Hematopoietic multipotent progenitor cell treated with erythropoietin and hydrocortisone succinate and interleukin-3 and kit ligand, for 15 days (in vitro differentiated cells): ENCODE results near the gene JUP.

Source experiments
- DNase-seq: peaks from one replicate; pipeline ENCODE4 v3.0.0-alpha.2; 2015; ENCODE audit warnings: low spot score

JUP gene

DNA sequence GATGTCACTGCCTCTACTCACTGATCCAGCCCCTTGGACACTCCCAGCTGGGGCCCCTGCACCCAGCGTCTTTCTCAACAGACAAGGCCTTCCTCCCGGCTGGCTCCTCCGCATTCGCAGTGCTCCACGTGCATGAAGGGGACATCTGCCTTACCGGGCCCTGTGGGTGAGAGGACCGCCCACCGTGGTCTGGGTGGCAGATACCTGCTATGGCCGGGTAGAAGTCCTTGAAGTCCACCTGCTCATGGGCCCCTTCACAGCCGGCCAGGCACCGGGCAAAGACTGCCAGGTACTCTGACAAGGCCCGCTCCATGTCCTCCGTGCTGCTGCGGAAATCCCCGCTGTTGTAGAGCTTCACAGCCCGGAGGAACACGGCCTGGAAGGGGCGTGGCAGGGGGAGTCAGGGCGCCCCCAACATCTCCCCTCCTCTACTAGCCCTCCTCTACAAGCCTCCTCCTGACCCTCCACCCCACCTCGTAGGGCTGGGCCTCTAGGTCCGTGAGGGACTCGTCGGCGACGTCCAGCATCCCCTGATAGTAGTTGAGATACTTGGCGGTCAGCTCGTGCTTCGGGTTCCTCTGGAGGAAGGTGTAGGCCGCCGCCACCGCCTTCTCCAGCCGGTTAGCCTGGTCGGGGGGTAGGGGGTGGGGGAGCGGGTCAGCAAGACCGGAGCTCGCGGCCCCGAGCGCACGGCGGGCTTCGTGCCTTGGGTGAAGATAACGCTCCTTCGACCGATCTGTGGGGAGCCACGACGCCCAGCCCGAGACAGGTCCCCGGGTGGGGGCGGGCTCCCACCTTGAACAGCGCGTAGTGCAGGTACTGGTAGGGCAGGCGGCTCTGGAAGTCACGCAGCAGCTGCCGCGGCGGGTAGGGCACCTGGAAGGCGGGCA, 24.4 kb upstream of the JUP start:
- no peak for DNase-seq

DNA sequence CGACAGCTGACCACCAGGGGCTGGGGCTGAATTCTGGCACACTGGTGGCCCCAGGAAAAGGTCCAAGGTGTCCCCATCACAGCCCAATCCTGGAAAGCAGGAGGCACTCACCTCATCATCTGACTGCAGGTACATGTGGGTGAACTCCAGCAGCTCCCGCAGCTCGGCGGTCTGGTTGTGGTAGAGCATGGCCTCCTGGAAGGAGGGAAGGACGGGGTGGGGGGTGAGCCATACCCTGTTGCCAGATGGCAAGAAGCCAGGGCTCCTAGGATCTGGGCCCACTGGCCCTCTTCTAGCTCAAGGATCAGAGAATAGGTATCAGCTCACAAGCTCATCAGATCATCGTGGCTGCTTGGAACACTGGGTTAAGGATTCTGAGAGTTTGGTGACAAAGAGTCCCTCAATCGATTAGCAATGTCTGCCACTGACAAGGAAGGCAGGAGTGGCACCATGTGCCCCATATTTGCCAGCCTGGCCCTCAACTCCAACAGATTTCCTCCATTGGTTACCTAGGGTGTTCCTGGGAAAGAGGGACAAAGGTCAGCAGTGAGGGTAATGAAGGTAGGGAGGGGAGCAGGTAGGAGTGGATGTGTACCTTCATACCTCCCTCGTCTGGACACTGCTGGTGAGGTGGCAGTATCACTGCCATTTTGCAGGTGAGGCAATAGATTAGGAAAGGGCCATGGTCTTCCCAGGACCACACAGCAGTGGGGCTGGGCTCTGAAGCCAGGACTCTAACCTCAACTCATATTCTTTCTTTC, 20.4 kb upstream of the JUP start:
- no peak for DNase-seq

DNA sequence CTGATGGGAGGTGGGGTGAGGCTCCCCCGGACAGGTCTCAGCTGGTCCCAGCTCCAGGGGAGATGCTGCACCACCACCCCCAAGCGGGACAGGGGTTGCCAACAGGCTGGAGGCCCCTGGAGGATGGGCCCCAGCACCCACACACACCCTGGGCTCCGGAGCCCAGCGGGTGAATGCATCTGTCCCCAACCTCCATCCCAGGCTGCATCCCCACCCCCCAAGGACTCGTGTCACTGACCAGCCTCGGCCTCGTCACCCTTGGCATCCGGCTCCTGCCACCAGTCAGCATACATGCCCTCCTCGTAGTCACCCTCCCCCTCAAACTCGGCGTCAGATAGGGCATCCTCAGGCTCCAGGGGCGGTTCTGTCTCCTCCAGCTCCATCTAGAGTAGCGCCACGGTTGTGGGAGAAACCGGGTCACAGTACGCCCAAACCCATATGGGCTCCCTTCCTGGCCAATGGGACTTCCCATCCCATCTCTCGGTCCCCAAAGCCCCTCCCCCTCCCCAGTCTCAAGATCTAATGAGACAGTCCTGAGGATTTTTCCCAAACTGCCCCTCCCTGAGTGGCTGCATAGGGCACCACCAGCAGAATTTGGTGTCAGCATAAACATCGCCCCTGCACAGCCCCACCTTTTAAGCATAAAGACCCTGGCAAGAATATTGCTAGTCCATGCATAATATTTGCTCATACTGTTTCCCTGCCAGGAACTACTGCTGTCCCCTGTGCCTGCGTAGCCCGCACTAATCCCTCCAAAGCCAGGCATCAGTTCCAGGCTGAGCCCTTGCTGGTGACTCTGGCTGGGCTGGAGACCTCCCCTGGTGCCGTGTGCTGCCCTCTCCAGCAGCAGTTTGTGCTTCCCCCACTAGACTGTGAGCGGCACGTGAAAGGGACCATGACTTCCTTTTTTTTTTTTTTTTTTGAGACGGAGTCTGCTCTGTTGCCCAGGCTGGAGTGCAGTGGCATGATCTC, 16.8 kb upstream of the JUP start:
- no peak for DNase-seq

DNA sequence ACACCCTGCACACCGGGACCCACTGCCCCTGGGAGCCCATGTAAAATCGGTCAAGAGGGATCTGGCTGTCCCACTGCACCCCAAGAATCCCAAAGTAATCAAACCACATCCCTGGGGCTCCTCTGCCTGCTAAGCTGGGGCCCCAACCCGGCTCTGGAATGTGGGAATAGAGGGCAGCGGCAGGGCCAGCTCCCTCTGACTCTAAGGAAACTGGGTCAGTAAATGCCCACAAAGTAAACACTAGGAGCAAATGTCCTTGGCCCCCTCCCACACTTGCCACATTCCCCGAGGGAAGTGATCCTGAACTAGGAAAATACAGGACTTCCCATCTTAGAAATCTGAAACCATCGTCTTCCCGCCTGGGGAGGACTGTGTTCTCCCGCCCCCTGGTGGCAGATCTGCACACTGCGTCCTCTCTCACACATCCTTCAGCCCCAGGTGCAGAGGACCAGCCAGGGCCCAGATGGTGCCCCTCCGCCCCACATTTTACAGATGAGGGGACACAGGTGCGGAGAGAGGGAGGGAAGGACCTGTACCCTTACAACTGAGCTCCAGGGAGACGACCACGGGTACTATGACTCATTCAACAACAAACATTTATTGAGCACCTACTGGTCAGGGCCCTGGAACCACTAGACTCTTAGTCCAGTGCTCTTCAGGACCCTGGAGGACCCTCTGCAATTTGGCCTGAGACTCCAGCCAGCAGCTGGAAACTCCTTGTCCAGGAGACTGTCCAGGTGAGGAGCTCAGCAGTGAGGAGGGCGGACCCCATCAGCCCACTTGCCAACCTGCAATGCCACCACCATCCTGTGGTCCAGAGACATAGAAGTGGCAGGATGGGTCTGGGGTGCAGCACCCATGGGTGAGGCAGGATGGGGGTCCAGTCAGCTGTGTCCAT, 15.1 kb upstream of the JUP start:
- DNase-seq = peak; percentile 68

DNA sequence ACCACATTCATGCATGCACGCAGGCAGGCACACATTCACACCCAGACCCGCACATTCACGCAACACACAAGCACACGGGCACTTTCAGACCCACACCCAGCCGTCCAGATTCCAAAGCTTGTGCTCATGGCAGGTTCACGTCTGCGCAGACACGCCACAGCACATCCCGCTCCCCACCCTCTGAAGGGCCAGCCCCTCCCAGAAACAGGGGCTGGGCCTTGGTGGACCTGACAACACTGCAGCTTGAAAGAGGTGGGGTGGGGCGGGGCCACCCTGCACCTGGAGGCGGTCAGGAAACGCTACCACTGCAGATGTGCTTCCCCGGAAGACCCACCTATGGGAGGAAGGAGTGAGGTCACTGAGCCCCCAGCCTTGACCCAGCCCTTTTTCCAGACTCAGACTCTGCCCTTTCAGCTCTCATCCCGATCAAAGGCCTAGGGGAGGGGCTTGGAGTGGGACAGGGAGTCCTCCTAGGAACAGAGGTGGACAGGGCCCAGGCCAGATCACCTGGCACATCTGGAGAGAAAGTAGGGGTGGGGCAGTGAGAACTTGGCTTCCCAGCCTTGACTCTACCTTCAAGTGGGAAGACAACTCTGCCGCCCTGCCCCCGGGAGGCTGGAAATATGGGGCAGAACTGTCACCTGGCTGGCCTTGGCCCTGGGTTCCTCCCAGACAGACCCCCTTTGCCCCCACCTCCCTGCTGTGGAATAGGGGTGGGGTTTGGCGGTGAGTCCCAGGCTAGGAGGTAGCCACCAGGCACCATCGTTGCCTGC, 14.3 kb upstream of the JUP start:
- no peak for DNase-seq

DNA sequence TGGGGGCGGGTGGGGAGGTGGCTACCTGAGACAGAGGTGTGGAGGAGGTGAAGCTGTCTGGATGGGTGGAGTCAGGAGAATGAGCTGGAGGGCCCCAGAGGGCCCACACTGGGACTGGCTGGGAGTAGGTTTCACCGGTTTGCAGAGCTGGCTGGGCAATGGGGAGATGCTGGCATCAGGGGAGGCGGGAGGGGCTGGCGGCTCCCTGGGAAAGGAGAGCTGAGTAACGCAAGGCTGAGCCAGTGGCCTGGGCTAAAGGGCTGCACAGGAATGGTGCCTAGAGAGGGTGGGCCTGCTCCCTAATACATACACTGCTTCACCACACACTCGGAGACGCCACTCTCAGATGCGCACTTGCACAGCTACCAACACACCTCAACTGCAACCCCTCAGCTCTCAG, 12.9 kb upstream of the JUP start:
- DNase-seq = no peak

DNA sequence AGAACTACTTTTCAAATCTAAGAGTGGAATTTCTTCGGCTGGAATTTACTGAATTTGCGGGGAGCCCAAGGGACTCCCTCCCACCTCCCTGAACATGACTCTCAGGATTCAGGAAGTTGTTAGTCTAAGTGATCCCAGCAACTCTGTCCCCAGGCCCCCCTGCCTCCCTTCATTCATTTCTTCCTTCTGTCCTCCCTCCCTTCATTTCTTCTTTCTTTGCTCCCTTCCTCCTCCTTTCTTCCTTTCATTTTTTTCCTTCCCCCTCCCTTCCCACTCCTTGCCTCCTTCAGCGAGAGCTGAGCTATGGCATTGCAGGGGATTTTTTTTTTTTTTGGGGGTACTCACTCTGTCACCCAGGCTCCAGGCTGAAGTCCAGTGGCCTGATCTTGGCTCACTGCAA, 10.9 kb upstream of the JUP start:
- DNase-seq = no peak

DNA sequence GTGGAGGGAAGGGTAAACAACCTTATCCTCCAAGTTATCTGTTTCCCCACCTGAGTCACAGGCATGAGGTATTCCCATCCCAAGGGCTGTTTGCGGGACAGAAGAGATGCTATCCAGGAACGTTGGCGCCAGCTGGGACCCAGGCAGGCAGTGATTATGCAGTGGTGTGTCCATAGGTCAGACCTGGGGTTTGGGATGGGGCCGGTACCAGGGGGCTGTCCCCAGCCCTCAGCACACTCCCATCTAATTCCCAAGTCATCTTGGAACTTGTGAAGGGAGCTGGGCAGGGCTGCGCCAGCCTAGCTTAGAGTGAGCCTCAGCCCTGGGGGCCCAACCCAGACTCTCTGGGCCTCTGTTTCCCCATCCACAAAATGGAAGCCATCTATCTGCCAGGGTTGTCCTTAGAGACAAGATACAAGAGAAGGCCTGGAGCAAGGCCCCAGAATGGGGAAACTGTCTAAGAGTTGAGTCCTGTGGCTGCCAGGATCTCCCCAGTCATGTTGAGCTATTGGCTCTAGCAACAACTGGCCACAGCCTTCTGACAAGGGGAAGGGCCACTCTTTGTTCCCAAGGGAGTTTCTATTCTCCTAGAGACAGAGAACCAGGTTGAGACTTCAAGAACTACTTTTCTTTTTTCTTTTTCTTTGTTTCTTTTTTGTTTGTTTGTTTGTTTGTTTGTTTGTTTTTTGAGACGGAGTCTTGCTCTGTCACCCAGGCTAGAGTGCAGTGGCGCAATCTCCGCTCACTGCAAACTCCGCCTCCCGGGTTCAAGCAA, 9.8 kb upstream of the JUP start:
- no peak for DNase-seq

DNA sequence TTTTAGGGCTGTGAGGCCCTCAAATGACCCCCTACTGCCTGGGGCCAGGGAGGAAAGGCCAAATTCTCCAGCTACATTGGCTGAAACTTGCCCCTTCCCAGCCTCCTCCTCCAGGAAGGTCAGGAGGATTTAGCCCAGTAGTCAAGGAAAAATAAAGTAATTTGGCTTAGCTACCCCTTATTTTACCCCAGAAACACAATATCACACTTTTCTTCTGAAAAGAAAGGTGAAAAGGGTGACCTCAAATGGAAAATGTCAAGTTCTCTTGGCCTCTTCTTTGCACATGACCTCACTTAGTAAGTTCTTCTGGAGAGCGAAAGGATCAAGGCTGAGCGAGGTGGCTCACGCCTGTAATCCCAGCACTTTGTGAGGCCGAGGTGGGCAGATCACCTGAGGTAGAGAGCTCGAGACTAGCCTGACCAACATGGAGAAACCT, 8.0 kb upstream of the JUP start:
- DNase-seq = no peak

DNA sequence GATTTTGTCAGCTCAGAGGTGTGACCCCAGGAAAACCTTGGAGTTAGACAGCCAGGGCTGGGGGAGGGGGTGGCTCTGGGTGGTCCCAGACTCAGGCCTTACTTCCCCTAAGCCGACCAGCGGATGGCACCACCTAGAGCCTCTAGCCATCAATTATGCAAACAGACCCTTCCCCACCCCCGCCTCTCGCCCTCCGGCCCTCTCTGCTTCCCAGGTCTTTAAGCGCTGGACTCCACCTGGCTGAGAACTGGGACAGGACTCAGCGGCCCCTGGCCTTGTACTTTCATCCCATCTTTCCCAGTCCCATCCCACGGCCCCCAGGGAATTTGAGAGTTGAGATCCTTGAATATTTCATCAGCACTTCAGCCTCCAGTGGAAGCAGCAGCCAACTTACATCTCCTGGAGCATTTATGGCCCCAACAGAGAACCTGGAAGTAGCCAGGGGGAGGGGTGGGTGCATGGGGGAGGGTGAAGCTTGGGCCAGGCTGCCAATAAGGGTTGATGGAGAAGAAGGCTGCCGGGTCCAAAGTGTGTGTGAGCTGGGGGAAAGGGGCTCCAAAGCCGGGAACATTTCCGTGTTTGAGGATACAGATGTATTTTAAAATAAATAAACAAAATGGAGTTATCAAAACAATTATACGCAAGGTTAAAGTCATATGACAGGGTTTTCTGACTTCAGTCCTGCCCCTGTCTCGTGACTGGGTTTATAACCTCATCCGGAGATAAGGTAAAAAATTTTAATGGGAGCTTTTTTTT, 7.5 kb upstream of the JUP start:
- no peak for DNase-seq

DNA sequence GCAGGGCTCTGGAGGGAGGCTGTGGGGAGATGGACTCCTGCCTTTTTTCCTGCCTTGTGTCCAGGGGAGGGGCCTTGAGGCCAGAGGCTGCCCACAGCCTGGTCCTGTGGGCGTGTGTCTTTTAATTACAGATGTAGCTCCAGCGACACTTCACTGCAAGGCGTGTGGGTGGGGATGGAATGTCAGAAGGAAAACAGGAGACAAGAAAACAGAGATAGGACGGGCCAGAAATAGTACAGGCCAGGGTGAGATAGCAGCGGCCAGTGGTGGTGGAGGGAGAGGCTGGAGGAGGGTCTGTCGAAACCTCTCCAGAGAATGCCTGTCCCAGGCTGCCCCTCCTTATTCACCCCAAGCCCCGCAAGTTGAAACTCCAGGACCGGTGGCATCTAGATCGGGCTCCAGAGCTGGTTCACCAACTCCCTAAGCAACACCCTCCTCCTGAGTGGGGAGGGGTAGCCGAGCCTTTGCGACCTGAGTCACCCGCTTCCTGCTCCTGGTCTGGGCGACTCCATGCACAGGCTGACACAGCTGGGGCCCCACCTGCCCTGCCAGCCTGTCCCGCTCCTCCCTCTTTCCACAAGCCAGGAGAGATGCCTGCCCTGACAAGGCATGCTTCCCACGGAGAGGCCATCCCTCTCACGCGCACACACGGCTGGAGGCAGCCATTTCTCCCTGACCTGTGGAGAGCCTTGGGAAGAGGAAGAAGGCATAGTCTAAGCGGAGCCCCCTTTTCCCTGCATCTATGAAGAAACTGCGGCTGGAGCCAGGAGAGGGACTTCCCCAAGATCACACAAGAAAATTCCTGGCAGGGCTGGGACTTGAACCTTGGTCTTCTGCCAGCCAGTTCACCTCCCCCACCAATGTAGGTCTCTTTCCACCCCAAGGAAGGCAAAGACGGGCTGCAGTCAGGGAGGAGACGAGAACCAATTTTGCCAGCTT, 6.6 kb upstream of the JUP start:
- DNase-seq = no peak

DNA sequence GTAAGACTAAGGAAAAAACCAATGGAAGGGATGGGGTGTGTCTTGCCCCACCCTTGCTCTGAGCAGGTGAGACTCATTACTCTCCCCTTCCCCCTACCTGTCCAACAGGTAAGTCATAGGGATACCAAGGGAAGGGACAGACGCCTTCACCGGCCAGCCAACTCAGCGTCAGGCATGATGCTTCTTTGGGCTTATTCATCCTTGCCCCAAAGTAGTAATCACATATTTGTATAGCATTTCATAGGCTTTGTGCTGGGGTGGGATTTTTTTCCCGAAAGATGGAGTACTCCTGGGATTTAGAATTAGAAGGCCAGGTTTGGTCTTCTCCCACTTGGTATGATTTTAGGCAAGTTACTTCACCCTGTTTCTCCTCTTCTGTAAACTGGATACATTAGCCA, 509 bp upstream of the JUP start:
- DNase-seq = no peak

DNA sequence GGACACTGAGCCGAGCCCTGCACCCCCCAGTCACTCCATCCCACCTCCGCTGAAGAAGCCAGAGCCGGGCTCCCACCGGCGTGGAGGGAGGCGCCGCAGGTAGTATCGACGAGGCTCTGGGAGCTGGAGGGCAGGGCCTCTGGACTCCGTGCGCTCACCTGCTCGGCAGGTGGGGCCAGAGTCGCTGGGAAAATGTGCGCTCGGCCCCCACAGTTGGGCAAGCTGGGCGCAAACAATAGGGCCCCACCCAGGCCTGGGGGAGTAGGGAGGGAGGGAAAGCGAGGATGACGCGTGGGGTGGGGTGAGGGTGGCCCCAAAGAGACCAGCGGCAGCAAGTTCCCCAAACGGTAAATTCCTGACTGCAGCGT, 668 bp downstream of the JUP start:
- DNase-seq = no peak

DNA sequence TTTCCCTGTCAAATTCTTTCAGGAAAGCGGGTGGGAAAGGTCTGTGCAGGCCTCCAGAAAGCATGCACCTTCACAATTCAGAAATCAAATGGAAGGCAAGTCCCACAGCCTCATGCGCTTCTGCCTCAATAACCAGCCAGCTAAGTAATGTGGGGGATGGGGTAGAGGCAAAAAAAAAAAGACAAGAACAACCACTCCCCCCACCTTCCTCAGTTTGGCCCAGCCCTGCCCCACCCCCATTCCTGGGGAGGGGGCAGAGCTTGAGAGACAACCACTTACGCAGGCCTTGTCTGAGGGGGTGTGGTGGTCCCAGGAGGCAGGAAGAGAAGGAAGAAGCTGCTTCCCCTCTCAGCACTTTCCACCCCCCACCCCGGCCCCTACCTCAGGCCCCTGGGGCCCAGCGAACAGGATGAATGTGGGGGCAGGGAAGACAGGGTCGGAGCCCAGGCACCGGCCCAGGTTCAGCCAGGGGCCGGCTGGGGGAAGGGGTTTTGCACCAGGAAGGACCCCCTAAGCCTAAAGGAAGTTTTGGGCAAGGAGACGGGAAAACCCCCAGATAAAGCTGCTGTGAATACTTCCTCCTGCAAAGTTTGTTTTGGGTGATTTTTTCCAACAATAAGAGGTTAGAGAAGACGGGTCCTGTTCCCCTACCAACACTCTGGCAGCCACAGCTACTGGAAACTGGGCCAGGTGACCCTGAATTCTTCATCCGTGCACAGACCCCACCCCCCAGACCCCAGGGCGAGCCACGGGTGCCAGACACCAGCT, 1.2 kb downstream of the JUP start:
- no peak for DNase-seq

DNA sequence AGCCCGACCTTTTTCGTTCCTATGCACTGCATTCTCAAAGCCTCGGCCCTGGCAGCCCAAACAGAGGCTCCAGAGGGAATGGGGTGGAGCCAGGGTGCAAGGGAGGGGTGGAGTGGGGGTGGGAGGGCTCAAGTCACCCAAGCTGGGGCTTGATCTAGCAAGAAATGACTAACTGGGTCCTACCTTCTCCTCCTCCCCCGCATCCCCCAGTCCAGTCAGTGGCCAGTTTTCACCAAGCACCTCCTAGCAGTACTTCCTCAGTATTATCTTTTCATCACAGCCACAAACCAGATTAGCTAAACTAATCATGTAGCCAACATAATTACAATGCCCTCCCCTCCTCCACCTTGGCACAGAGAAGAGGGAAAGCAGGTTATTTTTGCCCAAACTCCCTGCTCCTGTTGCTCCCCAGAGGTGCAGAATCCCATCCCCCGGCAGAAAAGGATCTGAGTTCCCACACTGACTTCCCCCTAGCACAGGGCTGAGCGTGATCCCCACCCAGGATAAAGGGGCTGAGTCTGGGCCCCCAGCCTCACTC, 2.2 kb downstream of the JUP start:
- DNase-seq = no peak

DNA sequence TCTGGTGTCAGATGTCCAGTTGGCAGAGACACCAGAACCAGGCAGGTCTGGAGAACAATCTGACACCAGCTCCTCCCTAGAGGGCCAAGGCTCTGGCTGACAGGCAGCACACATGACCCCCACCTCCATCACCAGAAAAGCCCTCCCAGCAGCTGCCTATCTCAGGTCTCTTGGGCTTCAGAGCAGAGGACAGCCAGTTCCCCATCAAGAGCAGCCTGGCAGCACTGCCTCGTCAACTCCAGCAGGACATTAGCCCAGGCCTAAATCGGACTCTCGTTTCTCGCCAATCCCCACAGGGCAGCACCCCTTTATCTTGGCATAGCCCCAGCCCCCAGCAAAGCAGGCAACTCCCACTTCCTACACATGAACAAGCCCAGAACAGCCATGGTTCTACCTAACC, 4.4 kb downstream of the JUP start:
- DNase-seq = no peak
